ENCODE measurements around the gene C16orf96.

GRCh38 chr16:4625560-4626159 is 69.5 kb downstream of the C16orf96 start:
- no peak for TF ChIP-seq CTCF (IDR thresholded peaks at IDR 0.05)
- no peak for TF ChIP-seq POLR2A (IDR thresholded peaks at IDR 0.05)
